HepG2 (cell line): ENCODE measurements around the gene GFRA1. TPM values are rescaled to one million over a fixed set of nuclear protein-coding genes. Genes with fewer than 3 reads are reported as not detected.

Experiments used
- ATAC-seq: fragments of 200-7000 bp; cut with Tn5 transposase; 3 replicates; pipeline ENCODE4 v1.9.1; 2020; ENCODE audit warnings: mild to moderate bottlenecking, moderate library complexity
- BruUV-seq: library from RNA; stranded (reverse); fragments of 400-500 nt; replicated peaks from 2 replicates; lab custom pipeline; 2021; lab: Mats Ljungman, UMichigan
- CTCF ChIA-PET: fragments of 300-600 bp; formaldehyde crosslinking; extraction: SDS; loops from one replicate; lab custom pipeline; 2021; ENCODE audit warnings: low total read pairs, inconsistent platforms, low intra/inter-chr PET ratio; lab: Yijun Ruan, JAX
- POLR2A ChIA-PET: fragments of 350-600 bp; sonication (Branson Sonifier 250); formaldehyde crosslinking; loops from one replicate; lab custom pipeline; 2020; ENCODE audit warnings: antibody characterized with exemption, inconsistent platforms; lab: Yijun Ruan, JAX
- DNase-seq: peaks from one replicate; pipeline ENCODE4 v3.0.0-alpha.2; 2015; ENCODE audit warnings: low spot score
- FAIRE-seq: peaks from 3 replicates; lab custom pipeline; 2011; peaks lifted over from hg19 to GRCh38; lab: Jason Lieb, UNC
- H2AFZ ChIP-seq: one replicate; pipeline ENCODE4 v1.6.1; 2011; ENCODE audit warnings: low read length, inconsistent platforms
- H3K27ac ChIP-seq: fragments of 300-600 bp; 3 replicates; pipeline ENCODE4 v1.8.0; 2011; ENCODE audit warnings: mixed run types, mild to moderate bottlenecking, mixed read lengths, low read length, inconsistent platforms; ENCODE audit not compliant: insufficient read depth; ENCODE audit errors: extremely low read length
- H3K27me3 ChIP-seq, 2 experiments: fragments of 200-600 bp in 1 of 2; 2 replicates in 1 of 2; 3 replicates in 1 of 2; pipeline versions ENCODE4 v1.6.0 to v1.8.0; 2011; ENCODE audit warnings: low read length in 2 of 2, mild to moderate bottlenecking in 2 of 2, moderate library complexity in 2 of 2, inconsistent platforms in 1 of 2; ENCODE audit not compliant: insufficient read depth in 2 of 2, control insufficient read depth in 1 of 2
- H3K36me3 ChIP-seq, 2 experiments: fragments of 200-600 bp in 1 of 2; replicated peaks in 1 of 2; 2 replicates in 1 of 2; 3 replicates in 1 of 2; pipeline versions ENCODE4 v1.5.1 to v1.8.0; 2011; ENCODE audit warnings: low read length in 2 of 2, inconsistent platforms in 1 of 2; ENCODE audit not compliant: insufficient read depth in 2 of 2, control insufficient read depth in 1 of 2
- H3K4me1 ChIP-seq: 2 replicates; pipeline ENCODE4 v1.5.1; 2012; ENCODE audit warnings: low read length, inconsistent platforms; ENCODE audit not compliant: insufficient read depth
- H3K4me2 ChIP-seq: 2 replicates; pipeline ENCODE4 v1.6.0; 2011; ENCODE audit warnings: low read depth, low read length, inconsistent platforms
- H3K4me3 ChIP-seq, 3 experiments: fragments of 200-600 bp in 1 of 3; sonication (generic), shearing (Covaris generic) in 1 of 3; replicated peaks in 1 of 3; 2 replicates each; pipeline ENCODE4 v1.5.1; 2011 to 2016; ENCODE audit warnings: low read length in 3 of 3, inconsistent platforms in 2 of 3, low read depth in 2 of 3, mild to moderate bottlenecking in 2 of 3, control low read depth in 1 of 3, mixed read lengths in 1 of 3; ENCODE audit not compliant: insufficient read depth in 1 of 3
- H3K79me2 ChIP-seq: one replicate; pipeline ENCODE4 v1.6.1; 2011; ENCODE audit warnings: low read length, inconsistent platforms; ENCODE audit not compliant: insufficient read depth
- H3K9ac ChIP-seq: 2 replicates; pipeline ENCODE4 v1.6.0; 2011; ENCODE audit warnings: mild to moderate bottlenecking, low read depth, low read length, inconsistent platforms; ENCODE audit not compliant: insufficient read depth
- H3K9me3 ChIP-seq: 2 replicates; pipeline ENCODE4 v1.5.1; 2012; ENCODE audit warnings: mild to moderate bottlenecking, low read length
- H4K20me1 ChIP-seq: 2 replicates; pipeline ENCODE4 v1.6.0; 2011; ENCODE audit warnings: inconsistent platforms, mild to moderate bottlenecking, low read length, moderate library complexity; ENCODE audit not compliant: insufficient read depth
- HNRNPH1 ChIP-seq: fragments of 200-400 bp; formaldehyde crosslinking; optimal IDR thresholded peaks from 2 replicates; pipeline ENCODE3; 2017; ENCODE audit warnings: mild to moderate bottlenecking, low read depth, low read length
- HNRNPUL1 ChIP-seq: fragments of 200-400 bp; formaldehyde crosslinking; IDR thresholded peaks from 2 replicates; pipeline ENCODE4 v1.6.1; 2017; ENCODE audit warnings: low read depth, mild to moderate bottlenecking, low read length, moderate library complexity
- IRF2 ChIP-seq: IDR thresholded peaks from 2 replicates; pipeline ENCODE4 v1.6.1; 2018; ENCODE audit warnings: missing genetic modification reagents, missing compliant biosample characterization
- NFKB2 ChIP-seq: sonication (generic); formaldehyde crosslinking; IDR thresholded peaks from 2 replicates; pipeline ENCODE4 v1.4.0; 2020; ENCODE audit warnings: missing genetic modification reagents, borderline replicate concordance
- NFYB ChIP-seq: sonication (generic); formaldehyde crosslinking; IDR thresholded peaks from 2 replicates; pipeline ENCODE4 v1.4.0; 2020; ENCODE audit warnings: missing genetic modification reagents
- ZMYM4 ChIP-seq: sonication (generic); formaldehyde crosslinking; IDR thresholded peaks from 2 replicates; pipeline ENCODE4 v1.8.1; 2023; ENCODE audit warnings: mild to moderate bottlenecking, missing genetic modification reagents
- ZNF333 ChIP-seq: sonication (generic); formaldehyde crosslinking; IDR thresholded peaks from 2 replicates; pipeline ENCODE4 v1.4.0; 2020; ENCODE audit warnings: mild to moderate bottlenecking, missing genetic modification reagents, borderline replicate concordance
- ZNF556 ChIP-seq: sonication (generic); formaldehyde crosslinking; IDR thresholded peaks from 2 replicates; pipeline ENCODE4 v1.4.0; 2020; ENCODE audit warnings: mild to moderate bottlenecking, missing genetic modification reagents, borderline replicate concordance
- ZNF720 ChIP-seq: sonication (generic); formaldehyde crosslinking; IDR thresholded peaks from 2 replicates; pipeline ENCODE4 v1.4.0; 2020; ENCODE audit warnings: missing genetic modification reagents
- ZNF879 ChIP-seq: sonication (generic); formaldehyde crosslinking; IDR thresholded peaks from 2 replicates; pipeline ENCODE4 v1.8.1; 2023; ENCODE audit warnings: missing genetic modification reagents
- WGBS: methylation state at CpG from one replicate; pipeline ENCODE4 v1.1.6; 2017; ENCODE audit warnings: low lambda C conversion rate; 5-methylcytosine and 5-hydroxymethylcytosine counted together
- in situ Hi-C: cut with HindIII; loops from 2 replicates; pipeline ENCODE4 v1.10.0; 2017; ENCODE audit warnings: low pct_unique_long_range_greater_than_20kb; ENCODE audit not compliant: extremely low pct_ligation_motif_present
- intact Hi-C: fragments of 100-400 bp; cut with micrococcal nuclease; formaldehyde crosslinking; loops from one replicate; pipeline ENCODE4 v1.10.0; 2022; ENCODE audit not compliant: unreplicated experiment
- polyA plus RNA-seq, 8 experiments: library from polyadenylated mRNA; depleted of rRNA in 3 of 8; stranded (reverse) in 7 of 8; unstranded in 1 of 8; fragments of >200 nt; fragmentation: Illumina TruSeq in 4 of 8; extraction: Trizol in 4 of 8; gene quantifications; 2 replicates each; pipeline versions ENCODE4 v1.2.1 to v1.2.3, GENCODE V29; 2011 to 2016; ENCODE audit warnings: low read depth in 4 of 8, missing spikeins in 1 of 8, mixed read lengths in 1 of 8; ENCODE audit not compliant: insufficient read depth in 1 of 8
- total RNA-seq, 5 experiments: library from RNA; depleted of rRNA; stranded (reverse); fragments of >200 nt; fragmentation: Illumina TruSeq; extraction: Trizol; gene quantifications; 2 replicates each; pipeline ENCODE4 v1.2.3, GENCODE V29; 2016; ENCODE audit warnings: low read depth in 1 of 5

GFRA1 gene
- total and polyA plus RNA-seq, 2 of the 13 experiments (the other 11 are each of a cell fraction or from before 2014, with no cell fraction given), result not detected

GRCh38 chr10:116170815-116171250 lies 102.2 kb downstream of the GFRA1 start:
- Histone ChIP-seq H3K27me3 (no peaks in the 10 kb centered on the region; a peak in 2 of 5 replicates), H3K36me3 (no peaks in the 10 kb centered on the region), H3K27ac (no peak overlapping the region), H4K20me1 (no peaks in the 10 kb centered on the region), H3K4me2 (no peak overlapping the region), H3K9ac (no peak overlapping the region), H3K4me3 (no peak overlapping the region), H3K9me3 (no peaks in the 10 kb centered on the region), H3K4me1 (no peaks in the 10 kb centered on the region), H2AFZ (no peak overlapping the region), H3K79me2 (no peaks in the 10 kb centered on the region)
- 0% methylated on average over 2 of the region's 2 CpGs for WGBS
- no TSS peak for BruUV-seq
- DNase-seq, result no peak
- intact Hi-C loops, result no loop called here
- no peak for FAIRE-seq
- TF ChIP-seq ZNF333 (CRISPR knock-in tag), result no peak
- TF ChIP-seq HNRNPUL1, result no peak
- no peak for ATAC-seq
- ChIA-PET CTCF (no interaction called here), POLR2A (no interaction called here)
- in situ Hi-C loops, result no loop called here

- Histone ChIP-seq H3K4me2 (no peak overlapping the region), H3K4me3 (no peak overlapping the region), H3K4me1 (no peaks in the 10 kb centered on the region), H3K79me2 (no peaks in the 10 kb centered on the region), H3K9me3 (no peaks in the 10 kb centered on the region), H2AFZ (no peak overlapping the region), H3K27me3 (no peaks in the 10 kb centered on the region; a peak in 2 of 5 replicates), H3K36me3 (no peaks in the 10 kb centered on the region), H4K20me1 (no peaks in the 10 kb centered on the region)
- BruUV-seq, result no TSS peak
- POLR2A ChIA-PET, result no interaction called here
- FAIRE-seq, result no peak
- in situ Hi-C loops, result no loop called here
- CTCF ChIA-PET, result no interaction called here
- no peak for ATAC-seq
- no peak for DNase-seq
- intact Hi-C loops, result no loop called here
- TF ChIP-seq ZNF556 (CRISPR knock-in tag), result no peak
- TF ChIP-seq NFKB2 (CRISPR knock-in tag), result no peak
- no peak for TF ChIP-seq ZNF720 (CRISPR knock-in tag)
- no peak for TF ChIP-seq HNRNPH1
- no peak for TF ChIP-seq ZNF879 (CRISPR knock-in tag)
- TF ChIP-seq NFYB, result no peak
- TF ChIP-seq ZMYM4 (CRISPR knock-in tag), result no peak
- TF ChIP-seq IRF2 (CRISPR knock-in tag), result no peak
- TF ChIP-seq, all 625 proteins: peak for 0
- 33% methylated on average over 1 of the region's 3 CpGs for WGBS
- H3K9ac ChIP-seq, result no peak overlapping the region
- H3K27ac ChIP-seq, result no peak overlapping the region
Observed at GRCh38 chr10:116169782-116170445, 103.1 kb downstream of the GFRA1 start.
